MG63 (cell line): ENCODE data around the gene HTR3D. TPM values are rescaled to one million over a fixed set of nuclear protein-coding genes. Genes with fewer than 3 reads are reported as not detected.
"Not testable (repeated sequence)": the region's sequence is repeated elsewhere in the genome, so short reads cannot be mapped to it uniquely, and the experiment has no call there.

ENCODE experiments used
- DNase-seq: peaks from one replicate; pipeline ENCODE4 v3.0.0-alpha.2; 2020
- H3K27me3 ChIP-seq: fragments of 250-450 bp; sonication (Bioruptor Pico); 2 replicates; pipeline ENCODE4 v1.5.1; 2020; ENCODE audit warnings: mild to moderate bottlenecking, moderate library complexity
- H3K36me3 ChIP-seq: fragments of 250-450 bp; sonication (Bioruptor Pico); 2 replicates; pipeline ENCODE4 v1.5.1; 2020; ENCODE audit warnings: mild to moderate bottlenecking, moderate library complexity
- H3K4me3 ChIP-seq: fragments of 250-450 bp; sonication (Bioruptor Pico); 2 replicates; pipeline ENCODE4 v1.5.1; 2020; ENCODE audit warnings: mild to moderate bottlenecking, moderate library complexity
- H3K9me3 ChIP-seq: fragments of 250-450 bp; sonication (Bioruptor Pico); 2 replicates; pipeline ENCODE4 v1.5.1; 2020; ENCODE audit warnings: mild to moderate bottlenecking, moderate library complexity
- total RNA-seq: library from RNA; depleted of rRNA; stranded (reverse); fragments of >200 nt; shearing (Covaris generic); gene quantifications from 2 replicates; pipeline ENCODE4 v1.2.3, GENCODE V29; 2014; ENCODE audit warnings: low replicate concordance

The HTR3D gene
- total RNA-seq, 1 experiment from 2014 or later, result not detected

- Histone ChIP-seq H3K4me3 (no peak overlapping the region), H3K27me3 (peaks cover 4% of the 10 kb centered on the region), H3K9me3 (no peaks in the 10 kb centered on the region), H3K36me3 (no peaks in the 10 kb centered on the region)
- peak; percentile 37 for DNase-seq
Measured at GRCh38 chr3:184040010-184040409, 8.5 kb downstream of the HTR3D start.

- peaks cover 2% of the 10 kb centered on the region; the same call in 1 of the 2 replicates for H3K27me3 ChIP-seq
- no peak for DNase-seq
Measured at GRCh38 chr3:184042617-184043016, 11.1 kb downstream of the HTR3D start.

GRCh38 chr3:184045995-184046394, 14.5 kb downstream of the HTR3D start:
- Histone ChIP-seq H3K4me3 (no peak overlapping the region), H3K9me3 (no peaks in the 10 kb centered on the region), H3K27me3 (peaks cover 2% of the 10 kb centered on the region; the same call in 1 of the 2 replicates), H3K36me3 (no peaks in the 10 kb centered on the region)
- no peak for DNase-seq

More at GRCh38 chr3:184042617-184043016, 11.1 kb downstream of the HTR3D start:
- H3K4me3 ChIP-seq, result no peak overlapping the region
- no peaks in the 10 kb centered on the region for H3K36me3 ChIP-seq
- no peaks in the 10 kb centered on the region for H3K9me3 ChIP-seq

DNA sequence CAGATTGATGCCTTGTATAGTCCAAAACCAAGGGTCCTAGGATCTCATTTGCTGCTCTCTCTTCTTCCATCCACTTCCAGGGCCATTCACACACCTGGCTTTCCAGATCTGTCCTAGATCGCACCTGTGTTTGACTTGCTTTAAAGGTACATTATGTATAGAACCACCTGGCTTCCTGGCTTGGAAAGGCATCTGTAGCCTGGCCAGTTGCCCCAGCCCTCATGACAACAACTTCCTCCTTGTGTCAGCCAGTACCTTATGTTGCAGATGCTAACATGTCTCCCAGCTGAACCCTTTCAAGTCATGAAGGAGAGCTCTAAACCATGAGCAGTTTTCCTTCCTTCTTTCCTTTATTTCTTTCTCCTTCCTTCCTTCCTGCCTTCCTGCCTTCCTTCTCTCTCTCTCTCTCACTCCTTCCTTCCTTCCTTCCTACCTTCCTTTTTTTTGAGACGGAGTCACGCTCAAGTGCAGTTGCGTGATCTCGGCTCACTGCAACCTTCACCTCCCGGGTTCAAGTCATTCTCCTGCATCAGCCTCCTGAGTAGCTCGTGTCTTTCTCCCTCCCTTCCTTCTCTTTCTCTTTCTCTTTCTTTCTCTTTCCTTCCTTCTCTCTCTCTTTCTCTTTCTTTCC, 18.8 kb downstream of the HTR3D start:
- H3K36me3 ChIP-seq, result no peaks in the 10 kb centered on the region
- DNase-seq, result no peak
- no peaks in the 10 kb centered on the region; the same call in 1 of the 2 replicates for H3K27me3 ChIP-seq
- H3K4me3 ChIP-seq, result no peak overlapping the region
- H3K9me3 ChIP-seq, result no peaks in the 10 kb centered on the region

DNA sequence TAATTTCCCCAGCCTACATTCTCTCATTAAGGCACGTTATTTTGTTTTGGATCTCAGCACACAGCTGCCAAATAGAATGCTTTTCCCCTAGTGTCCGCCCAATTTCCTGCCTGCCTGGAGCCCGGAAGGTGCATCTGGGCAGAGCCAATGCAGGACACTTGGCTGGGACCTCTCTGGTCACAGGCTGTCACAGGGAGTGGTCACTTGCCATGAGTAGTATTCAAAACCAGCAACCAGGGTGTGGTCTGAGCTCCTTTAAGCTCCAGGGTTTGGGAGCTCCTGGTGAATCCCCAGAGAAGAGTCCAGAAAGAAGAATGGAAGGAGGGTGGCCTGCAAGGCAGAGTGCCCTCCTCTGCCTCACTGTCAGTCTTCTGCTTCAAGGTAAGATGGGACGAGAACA, 21.2 kb downstream of the HTR3D start, which contains the start of gene HTR3C:
TSS of gene HTR3C (plus strand) at position 281 of the 400 bp plus-strand sequence. CDS start at position 315, 34 bp downstream.
- no peak within 1 kb of the TSS for H3K4me3 ChIP-seq
- no peaks in the 10 kb centered on the region; the same call in 1 of the 2 replicates for H3K27me3 ChIP-seq
- H3K9me3 ChIP-seq, result no peaks in the 10 kb centered on the region
- no peaks in the 10 kb centered on the region for H3K36me3 ChIP-seq
- DNase-seq, result no peak

DNA sequence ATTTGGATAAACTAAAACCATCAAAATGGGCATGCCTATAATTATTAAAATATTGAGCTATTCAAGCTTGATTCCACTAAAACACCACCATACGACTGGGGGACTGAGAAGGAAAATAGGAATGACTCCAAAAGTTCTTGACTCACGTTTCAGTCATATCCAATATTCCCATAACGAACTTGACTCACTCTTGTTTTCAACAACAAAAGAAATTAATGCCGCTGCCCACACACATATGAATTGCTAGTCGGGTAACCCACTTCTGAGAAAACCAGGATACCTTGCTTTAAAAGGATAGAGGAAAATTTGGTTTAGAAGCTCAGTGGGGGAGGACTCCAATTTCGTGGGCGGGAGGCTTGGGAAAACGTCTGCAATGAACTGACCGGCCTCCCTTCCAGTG, 26.5 kb downstream of the HTR3D start:
- Histone ChIP-seq H3K27me3 (no peaks in the 10 kb centered on the region; the same call in 1 of the 2 replicates), H3K9me3 (no peaks in the 10 kb centered on the region), H3K4me3 (no peak overlapping the region), H3K36me3 (no peaks in the 10 kb centered on the region)
- DNase-seq, result peak; percentile 42

GRCh38 chr3:184059424-184059823, 27.9 kb downstream of the HTR3D start:
- H3K27me3 ChIP-seq, result no peaks in the 10 kb centered on the region; the same call in 1 of the 2 replicates
- H3K36me3 ChIP-seq, result no peaks in the 10 kb centered on the region
- H3K9me3 ChIP-seq, result no peaks in the 10 kb centered on the region
- H3K4me3 ChIP-seq, result no peak overlapping the region
- DNase-seq, result no peak

DNA sequence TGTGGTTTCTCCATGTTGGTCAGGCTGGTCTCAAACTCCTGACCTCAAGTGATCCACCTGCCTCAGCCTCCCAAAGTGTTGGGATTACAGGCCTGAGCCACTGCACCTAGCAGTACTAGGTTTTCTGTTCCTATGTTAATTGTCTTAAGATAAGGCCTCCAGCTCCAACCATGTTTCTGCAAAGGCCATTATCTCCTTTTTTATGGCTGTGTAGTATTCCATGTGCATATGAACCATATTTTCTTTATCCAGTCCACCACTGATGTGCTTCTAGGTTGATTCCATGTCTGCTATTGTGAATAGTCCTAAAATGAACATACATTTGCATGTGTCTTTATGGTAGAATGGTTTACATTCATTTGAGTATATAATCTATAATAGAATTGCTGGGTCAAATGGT, 31.1 kb downstream of the HTR3D start:
- no peak for DNase-seq
- H3K27me3 ChIP-seq, result no peaks in the 10 kb centered on the region

DNA sequence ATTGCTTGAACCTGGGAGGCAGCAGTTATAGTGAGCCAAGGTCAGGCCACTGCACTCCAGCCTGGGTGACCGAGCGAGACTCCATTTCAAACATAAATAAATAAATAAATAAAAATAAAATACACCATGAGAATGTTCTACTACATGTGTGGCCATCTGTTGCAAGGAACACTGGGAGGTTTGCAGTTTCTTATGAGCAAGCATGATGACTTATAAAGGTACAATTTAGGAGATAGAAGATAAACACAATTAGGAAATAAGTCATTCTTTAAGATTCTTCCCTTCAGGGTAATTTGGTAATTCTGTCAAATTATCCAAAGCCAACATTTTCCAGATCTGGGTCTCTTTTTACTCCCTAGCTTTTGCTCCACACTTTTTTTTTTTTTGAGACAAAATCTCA, 34.7 kb downstream of the HTR3D start:
- Histone ChIP-seq H3K27me3 (no peaks in the 10 kb centered on the region), H3K36me3 (no peaks in the 10 kb centered on the region), H3K4me3 (no peak overlapping the region), H3K9me3 (no peaks in the 10 kb centered on the region; the same call in 1 of the 2 replicates)
- no peak for DNase-seq

More for the DNA sequence above, 31.1 kb downstream of the HTR3D start:
- H3K9me3 ChIP-seq, result no peaks in the 10 kb centered on the region
- no peaks in the 10 kb centered on the region for H3K36me3 ChIP-seq
- no peak overlapping the region for H3K4me3 ChIP-seq

GRCh38 chr3:184067573-184068055, 36.1 kb downstream of the HTR3D start:
- Histone ChIP-seq H3K36me3 (no peaks in the 10 kb centered on the region), H3K4me3 (no peak overlapping the region), H3K9me3 (no peaks in the 10 kb centered on the region; the same call in 1 of the 2 replicates), H3K27me3 (no peaks in the 10 kb centered on the region)
- DNase-seq, result no peak

- Histone ChIP-seq H3K36me3 (no peaks in the 10 kb centered on the region), H3K9me3 (no peaks in the 10 kb centered on the region; the same call in 1 of the 2 replicates), H3K4me3 (no peak overlapping the region), H3K27me3 (peaks cover under 1% of the 10 kb centered on the region)
- no peak for DNase-seq
Measured at GRCh38 chr3:184068344-184068743, 36.8 kb downstream of the HTR3D start.

DNA sequence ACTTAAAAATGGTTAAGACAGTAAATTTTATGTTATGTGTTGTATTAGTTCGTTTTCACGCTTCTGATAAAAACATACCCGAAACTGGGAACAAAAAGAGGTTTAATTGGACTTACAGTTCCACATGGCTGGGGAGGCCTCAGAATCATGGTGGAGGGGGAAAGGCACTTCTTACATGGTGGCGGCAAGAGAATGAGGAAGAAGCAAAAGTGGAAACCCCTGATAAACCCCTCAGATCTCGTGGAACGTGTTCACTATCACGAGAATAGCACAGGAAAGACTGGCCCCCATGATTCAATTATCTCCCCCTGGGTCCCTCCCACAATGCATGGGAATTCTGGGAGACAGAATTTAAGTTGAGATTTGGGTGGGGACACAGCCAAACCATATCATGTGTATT, 39.6 kb downstream of the HTR3D start:
- H3K9me3 ChIP-seq, H3K4me3 ChIP-seq, H3K36me3 ChIP-seq, H3K27me3 ChIP-seq, DNase-seq: not testable (repeated sequence)

GRCh38 chr3:184073621-184074020, 42.1 kb downstream of the HTR3D start:
- no peak overlapping the region for H3K4me3 ChIP-seq
- no peaks in the 10 kb centered on the region; the same call in 1 of the 2 replicates for H3K9me3 ChIP-seq
- no peak for DNase-seq
- no peaks in the 10 kb centered on the region for H3K36me3 ChIP-seq
- peaks cover 3% of the 10 kb centered on the region for H3K27me3 ChIP-seq

DNA sequence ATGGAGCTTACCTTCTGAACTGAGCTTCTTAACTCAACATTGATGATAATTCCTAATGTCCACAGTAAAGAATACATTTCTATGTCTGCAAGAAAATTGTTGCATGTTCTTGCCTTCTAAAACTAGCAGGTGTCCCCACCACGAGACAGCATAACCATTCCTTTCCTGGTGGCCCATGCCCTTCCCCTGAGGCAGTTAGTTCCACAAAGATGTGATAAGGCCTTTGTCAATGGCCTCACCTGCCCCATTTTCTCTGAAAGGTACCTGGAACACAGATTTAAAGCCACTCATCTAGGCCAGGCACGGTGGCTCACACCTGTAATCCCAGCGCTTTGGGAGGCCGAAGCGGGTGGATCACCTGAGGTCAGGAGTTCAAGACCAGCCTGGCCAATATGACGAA, 44.4 kb downstream of the HTR3D start:
- Histone ChIP-seq H3K9me3 (no peaks in the 10 kb centered on the region; the same call in 1 of the 2 replicates), H3K27me3 (peaks cover 3% of the 10 kb centered on the region), H3K36me3 (no peaks in the 10 kb centered on the region), H3K4me3 (no peak overlapping the region)
- no peak for DNase-seq

- Histone ChIP-seq H3K4me3 (no peak overlapping the region), H3K9me3 (no peaks in the 10 kb centered on the region), H3K27me3 (peaks cover 3% of the 10 kb centered on the region), H3K36me3 (no peaks in the 10 kb centered on the region)
- no peak for DNase-seq
Measured at GRCh38 chr3:184077881-184078280, 46.3 kb downstream of the HTR3D start.

DNA sequence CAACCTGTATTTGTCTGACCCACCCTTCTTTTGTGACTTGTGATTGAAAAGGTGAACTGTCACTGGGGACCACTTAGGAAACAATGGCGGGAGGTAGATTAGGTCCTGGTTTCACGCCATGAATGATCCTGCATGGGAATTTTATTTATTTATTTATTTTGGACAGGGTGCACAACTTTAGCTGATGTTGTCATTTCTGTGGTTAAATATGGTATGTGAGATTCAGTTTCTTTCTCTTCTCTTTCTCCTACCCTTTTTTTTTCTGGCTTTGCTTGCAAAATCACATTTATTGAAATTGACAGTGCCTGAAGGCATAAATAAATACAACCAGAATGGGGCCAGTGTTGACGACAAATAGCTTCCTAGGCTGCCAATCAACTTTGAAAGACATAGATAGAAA, 47.3 kb downstream of the HTR3D start:
- DNase-seq, result no peak
- H3K4me3 ChIP-seq, result no peak overlapping the region
- H3K36me3 ChIP-seq, result no peaks in the 10 kb centered on the region
- no peaks in the 10 kb centered on the region for H3K9me3 ChIP-seq
- no peaks in the 10 kb centered on the region; the same call in 1 of the 2 replicates for H3K27me3 ChIP-seq

DNA sequence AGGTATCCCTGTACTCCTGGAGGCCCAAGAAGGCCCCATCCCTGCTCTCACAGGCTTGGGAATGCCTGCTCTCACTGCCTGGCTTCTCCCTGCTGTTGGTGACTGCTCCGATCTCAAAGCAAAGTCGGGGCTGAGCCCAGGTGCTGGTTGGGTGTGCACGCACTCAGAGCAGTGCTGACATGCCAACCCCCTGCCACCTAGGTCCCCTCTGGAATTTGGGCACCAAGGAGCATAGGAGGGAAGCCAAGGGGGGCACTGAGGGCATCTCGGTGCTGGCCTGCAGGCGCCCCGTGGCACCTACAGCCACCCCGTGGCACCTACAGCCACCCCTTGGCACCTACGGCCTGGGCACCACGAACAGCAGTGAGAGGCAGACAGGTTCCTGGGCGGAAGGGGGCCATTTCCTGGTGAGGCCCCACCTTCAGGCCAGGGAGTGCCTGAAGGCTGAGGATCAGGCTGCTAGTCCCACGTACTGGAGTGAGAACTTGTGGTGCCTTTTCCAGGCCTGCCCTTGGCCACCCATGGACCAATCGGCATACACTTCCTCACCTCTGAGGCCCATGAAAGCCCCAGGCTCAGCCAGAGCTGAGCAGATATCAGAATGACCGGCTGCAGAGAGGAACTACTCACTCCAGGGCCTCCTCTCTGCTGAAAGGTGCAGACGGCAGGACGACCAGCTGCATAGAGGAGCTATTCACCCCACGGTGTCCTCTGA, 49.7 kb downstream of the HTR3D start:
- peaks cover 10% of the 10 kb centered on the region; the same call in 1 of the 2 replicates for H3K9me3 ChIP-seq
- H3K4me3 ChIP-seq, result no peak overlapping the region
- H3K27me3 ChIP-seq, result no peaks in the 10 kb centered on the region
- no peak for DNase-seq
- H3K36me3 ChIP-seq, result no peaks in the 10 kb centered on the region
